Small intestine (tissue), 7 donors: ENCODE results near the gene PJVK. TPM values are rescaled to one million over a fixed set of nuclear protein-coding genes. Genes with fewer than 3 reads are reported as not detected.

Experiments used
- DNase-seq, 2 donors: peaks; one replicate each; pipeline versions ENCODE4 v3.0.0 to v3.0.0-alpha.2; 2013
- FAIRE-seq: peaks from 2 replicates; lab custom pipeline; 2012; peaks lifted over from hg19 to GRCh38; lab: Jason Lieb, UNC
- H3K27ac ChIP-seq, 3 donors: one replicate each; pipeline ENCODE4 v1.5.1; 2013; ENCODE audit warnings: low read length in 2 of 3, mild to moderate bottlenecking in 2 of 3, control low read depth in 1 of 3, inconsistent platforms in 1 of 3, low read depth in 1 of 3, moderate library complexity in 1 of 3
- H3K27me3 ChIP-seq, 3 donors: one replicate each; pipeline ENCODE4 v1.6.1; 2013; ENCODE audit warnings: low read length in 3 of 3, inconsistent platforms in 1 of 3; ENCODE audit not compliant: control insufficient read depth in 3 of 3, insufficient read depth in 3 of 3
- H3K36me3 ChIP-seq, 3 donors: one replicate each; pipeline ENCODE4 v1.6.1; 2013; ENCODE audit warnings: low read length in 3 of 3, inconsistent platforms in 1 of 3, low read depth in 1 of 3, mild to moderate bottlenecking in 1 of 3, moderate library complexity in 1 of 3; ENCODE audit not compliant: control insufficient read depth in 3 of 3, insufficient read depth in 2 of 3
- H3K4me1 ChIP-seq, 3 donors: one replicate each; pipeline ENCODE4 v1.6.1; 2013; ENCODE audit warnings: low read length in 2 of 3, inconsistent platforms in 1 of 3, low read depth in 1 of 3, mild to moderate bottlenecking in 1 of 3, moderate library complexity in 1 of 3; ENCODE audit not compliant: control insufficient read depth in 3 of 3, insufficient read depth in 2 of 3
- H3K4me3 ChIP-seq, 3 donors: one replicate each; pipeline ENCODE4 v1.5.1; 2013; ENCODE audit warnings: low read length in 3 of 3, control low read depth in 1 of 3, inconsistent platforms in 1 of 3, low read depth in 1 of 3, mild to moderate bottlenecking in 1 of 3, moderate library complexity in 1 of 3
- H3K9me3 ChIP-seq, 2 donors: one replicate each; pipeline ENCODE4 v1.6.1; 2013; ENCODE audit warnings: low read depth in 1 of 2, low read length in 1 of 2; ENCODE audit not compliant: control insufficient read depth in 2 of 2, insufficient read depth in 1 of 2
- WGBS, 3 donors: extraction: QIAGEN DNeasy Blood & Tissue Kit; methylation state at CpG; one replicate each; pipeline ENCODE4 v1.1.7; 2013; 5-methylcytosine and 5-hydroxymethylcytosine counted together
- polyA plus RNA-seq, 4 donors: library from polyadenylated mRNA; stranded (reverse) in 3 of 4; unstranded in 1 of 4; fragments of 200-250 nt in 3 of 4; fragments of 120-200 nt in 1 of 4; gene quantifications; one replicate each; pipeline versions ENCODE4 v1.2.1 to v1.2.3, GENCODE V29; 2013
- donor health status: healthy with polysubstance abuse.
- donor health status: control.
- donor health status: control.
- donor health status: Bipolar disorder and iron deficiency.
- donor health status: healthy.

The PJVK gene
- polyA plus RNA-seq, 4 donors, result 1.0 to 5.3 (median 1.1) TPM; not detected in 1

GRCh38 chr2:178413472-178414265, 37.5 kb upstream of the PJVK start:
- no peaks in the 10 kb centered on the region for H3K27me3 ChIP-seq
- H3K4me1 ChIP-seq, result peaks cover 0 to 2% (median 0%) of the 10 kb centered on the region in 3 donors
- DNase-seq (peak; percentile 21 to 77), FAIRE-seq (no peak)
- H3K9me3 ChIP-seq, result no peaks in the 10 kb centered on the region
- H3K27ac ChIP-seq, result peak overlapping the region; percentile 74 to 92 (median 80)
- H3K36me3 ChIP-seq, result no peaks in the 10 kb centered on the region
- WGBS, 3 donors, result 1 to 2% (median 1%) methylated on average over 45 of the region's 45 CpGs
- H3K4me3 ChIP-seq, result peak overlapping the region; percentile 57 to 61 (median 60)

- no peaks in the 10 kb centered on the region for H3K36me3 ChIP-seq
- FAIRE-seq, result no peak
- peak overlapping the region in 2 of 3 donors; percentile 74 to 92 for H3K27ac ChIP-seq
- no peaks in the 10 kb centered on the region for H3K27me3 ChIP-seq
- WGBS, 3 donors, result 17 to 19% (median 18%) methylated on average over 21 of the region's 21 CpGs
- peak; percentile 85 to 93 for DNase-seq
- no peaks in the 10 kb centered on the region for H3K9me3 ChIP-seq
- peak overlapping the region in 2 of 3 donors; percentile 60 to 61 for H3K4me3 ChIP-seq
- peaks cover 0 to 2% (median 0%) of the 10 kb centered on the region in 3 donors for H3K4me1 ChIP-seq
Observed at GRCh38 chr2:178414266-178415247, 36.6 kb upstream of the PJVK start.

GRCh38 chr2:178415979-178416378, 35.2 kb upstream of the PJVK start:
- H3K27ac ChIP-seq, result no peak overlapping the region
- no peaks in the 10 kb centered on the region for H3K27me3 ChIP-seq
- no peak overlapping the region for H3K4me3 ChIP-seq
- no peak for DNase-seq
- no peak for FAIRE-seq
- no peaks in the 10 kb centered on the region for H3K9me3 ChIP-seq
- peaks cover 0 to 2% (median 0%) of the 10 kb centered on the region in 3 donors for H3K4me1 ChIP-seq
- no peaks in the 10 kb centered on the region for H3K36me3 ChIP-seq

- FAIRE-seq (no peak), DNase-seq (no peak)
- H3K4me1 ChIP-seq, result peaks cover 0 to 2% (median 0%) of the 10 kb centered on the region in 3 donors
- H3K36me3 ChIP-seq, result no peaks in the 10 kb centered on the region
- no peak overlapping the region for H3K4me3 ChIP-seq
- H3K9me3 ChIP-seq, result peaks cover 0 to 4% of the 10 kb centered on the region in 2 donors
- WGBS, 3 donors, result 82 to 92% (median 91%) methylated on average over 3 of the region's 3 CpGs
- no peak overlapping the region for H3K27ac ChIP-seq
- H3K27me3 ChIP-seq, result no peaks in the 10 kb centered on the region
Observed at GRCh38 chr2:178417916-178418315, 33.3 kb upstream of the PJVK start.

GRCh38 chr2:178418426-178418825, 32.8 kb upstream of the PJVK start:
- WGBS, 3 donors, result 74 to 84% (median 81%) methylated on average over 1 of the region's 1 CpG
- Histone ChIP-seq H3K36me3 (no peaks in the 10 kb centered on the region), H3K27ac (no peak overlapping the region), H3K27me3 (no peaks in the 10 kb centered on the region), H3K4me1 (peaks cover 0 to under 1% (median 0%) of the 10 kb centered on the region in 3 donors), H3K9me3 (peaks cover 0 to 4% of the 10 kb centered on the region in 2 donors), H3K4me3 (no peak overlapping the region)
- FAIRE-seq, result no peak
- peak in 1 of 2 donors; percentile 36 for DNase-seq

- WGBS, 3 donors, result 9 to 37% (median 29%) methylated on average over 1 of the region's 1 CpG
- Histone ChIP-seq H3K36me3 (no peaks in the 10 kb centered on the region), H3K27ac (no peak overlapping the region), H3K27me3 (no peaks in the 10 kb centered on the region), H3K4me1 (no peaks in the 10 kb centered on the region), H3K4me3 (no peak overlapping the region), H3K9me3 (peaks cover 0 to 4% of the 10 kb centered on the region in 2 donors)
- FAIRE-seq, result no peak
- DNase-seq, result peak; percentile 21 to 39
Observed at GRCh38 chr2:178419123-178419522, 32.1 kb upstream of the PJVK start.

- Histone ChIP-seq H3K4me3 (no peak overlapping the region), H3K4me1 (no peaks in the 10 kb centered on the region), H3K36me3 (no peaks in the 10 kb centered on the region), H3K27ac (no peak overlapping the region), H3K27me3 (no peaks in the 10 kb centered on the region), H3K9me3 (peaks cover 0 to 4% of the 10 kb centered on the region in 2 donors)
- no peak for FAIRE-seq
- WGBS, 3 donors, result 46 to 76% (median 50%) methylated on average over 1 of the region's 1 CpG
- no peak for DNase-seq
Observed at GRCh38 chr2:178420463-178420999, 30.6 kb upstream of the PJVK start.

- Histone ChIP-seq H3K4me3 (no peak overlapping the region), H3K4me1 (no peaks in the 10 kb centered on the region), H3K27ac (no peak overlapping the region), H3K9me3 (peaks cover 0 to 4% of the 10 kb centered on the region in 2 donors), H3K36me3 (no peaks in the 10 kb centered on the region), H3K27me3 (no peaks in the 10 kb centered on the region)
- WGBS, 3 donors, result 75 to 84% (median 78%) methylated on average over 3 of the region's 3 CpGs
- FAIRE-seq (no peak), DNase-seq (no peak)
Observed at GRCh38 chr2:178422097-178422496, 29.1 kb upstream of the PJVK start.
